Measurements from ENCODE around the gene TSPAN6. TPM values are rescaled to one million over a fixed set of nuclear protein-coding genes. Genes with fewer than 3 reads are reported as not detected.

The TSPAN6 gene
- total RNA-seq (10 to 100 TPM in 5 of 7 donors, 1 to 10 TPM in 2; 6.7 to 20.8 (median 17.3) TPM), polyA plus RNA-seq (1 to 10 TPM; 2.9 to 6.8 (median 4.3) TPM)
- long read RNA-seq, donor 1, transcript TSPAN6-201 (8 exons, 2,206 nt), result major isoform, 15 of 15 reads
- long read RNA-seq, donor 1, partial matches to known transcripts, result 0 of 15 reads
- long read RNA-seq, donor 1, other reads (novel, unspliced or antisense), result 0 of 15 reads
- long read RNA-seq, donor 2, transcript TSPAN6-201 (8 exons, 2,206 nt), result major isoform, 22 of 22 reads
- long read RNA-seq, donor 2, partial matches to known transcripts, result 0 of 22 reads
- long read RNA-seq, donor 2, other reads (novel, unspliced or antisense), result 0 of 22 reads

- H3K36me3 ChIP-seq, result no peaks in the 10 kb centered on the region
- WGBS, 5 donors, result 4 to 48% (median 14%) methylated on average over 13 to 51 of the region's 51 CpGs
- H3K27me3 ChIP-seq (replicated peaks in 1 of 7), result peaks cover 0 to 34% (median 0%) of the 10 kb centered on the region in 7 donors
- intact Hi-C loops (cut with DNase I; ENCODE audit: low total_unique reads), result no loop called here
- DNase-seq, result peak; percentile 84
- peak within 1 kb of the TSS; percentile 31 to 66 (median 38) for H3K4me3 ChIP-seq
- H3K9me3 ChIP-seq, result no peaks in the 10 kb centered on the region
- TF ChIP-seq POLR2AphosphoS5 (IDR thresholded peaks at IDR 0.05), result peak; percentile 28 to 59 (median 38)
- TF ChIP-seq POLR2A (IDR thresholded peaks at IDR 0.05), result no peak
- peak in 9 of 11 experiments; percentile 15 to 49 (median 42) for TF ChIP-seq CTCF (IDR thresholded peaks at IDR 0.05 in 8 of 11, conservative IDR thresholded peaks at IDR 0.05 in 3 of 11)
- H3K4me1 ChIP-seq, result peaks cover 0 to 7% (median 0%) of the 10 kb centered on the region in 6 donors
- H3K27ac ChIP-seq, result peak within 1 kb of the TSS in 7 of 8 donors; percentile 11 to 69 (median 56)
Observed at GRCh38 chrX:100636321-100636991, at the start of gene TSPAN6. Gene TSPAN6, minus strand, starts transcription at chrX:100636806. Its CDS starts 112 bp downstream, at chrX:100636694.

DNA sequence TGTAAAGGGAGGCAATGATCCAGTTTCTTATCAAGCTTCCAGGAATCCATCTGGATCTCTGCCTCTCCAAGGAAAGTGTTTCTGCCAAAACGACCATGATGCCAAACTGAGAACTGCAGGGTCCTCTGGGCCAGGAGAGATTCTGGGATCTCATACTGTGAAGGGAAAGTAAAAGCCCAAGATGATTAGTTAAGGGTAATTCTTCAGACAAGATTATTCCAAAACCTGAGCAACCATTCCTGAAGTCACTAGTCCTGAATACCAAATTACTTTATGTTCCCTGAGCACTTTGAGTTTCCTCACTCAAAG is 49.3 kb upstream of the TSPAN6 start:
- 21 to 86% (median 52%) methylated on average over 1 of the region's 1 CpG for WGBS, 5 donors

GRCh38 chrX:100685284-100685996 is 48.8 kb upstream of the TSPAN6 start:
- intact Hi-C loops (cut with DNase I; ENCODE audit: low total_unique reads), result loop anchor here (2.0 kb wide), 1 partner anchor 87 kb away; no protein-coding TSS in a partner anchor
- Histone ChIP-seq H3K36me3 (no peaks in the 10 kb centered on the region), H3K27me3 (replicated peaks in 1 of 7) (no peaks in the 10 kb centered on the region), H3K4me3 (no peak overlapping the region), H3K4me1 (peaks cover 0 to 23% (median 0%) of the 10 kb centered on the region in 6 donors), H3K27ac (no peak overlapping the region), H3K9me3 (no peaks in the 10 kb centered on the region)
- TF ChIP-seq POLR2A (IDR thresholded peaks at IDR 0.05), result no peak
- TF ChIP-seq CTCF (IDR thresholded peaks at IDR 0.05 in 8 of 11, conservative IDR thresholded peaks at IDR 0.05 in 3 of 11), result peak; percentile 50 to 95 (median 74)
- TF ChIP-seq POLR2AphosphoS5 (IDR thresholded peaks at IDR 0.05), result no peak
- 33 to 66% (median 47%) methylated on average over 5 of the region's 5 CpGs for WGBS, 5 donors
- no peak for DNase-seq

More for the DNA sequence above, 49.3 kb upstream of the TSPAN6 start:
- DNase-seq, result no peak
- no peaks in the 10 kb centered on the region for H3K36me3 ChIP-seq
- H3K27ac ChIP-seq, result no peak overlapping the region
- peaks cover 0 to 23% (median 0%) of the 10 kb centered on the region in 6 donors for H3K4me1 ChIP-seq
- H3K9me3 ChIP-seq, result no peaks in the 10 kb centered on the region
- intact Hi-C loops (cut with DNase I; ENCODE audit: low total_unique reads), result loop anchor here (2.0 kb wide), 1 partner anchor 87 kb away; no protein-coding TSS in a partner anchor
- no peaks in the 10 kb centered on the region for H3K27me3 ChIP-seq (replicated peaks in 1 of 7)
- no peak overlapping the region for H3K4me3 ChIP-seq
- TF ChIP-seq POLR2A (IDR thresholded peaks at IDR 0.05) (no peak), CTCF (IDR thresholded peaks at IDR 0.05 in 8 of 11, conservative IDR thresholded peaks at IDR 0.05 in 3 of 11) (peak in 1 of 11 experiments; percentile 9), POLR2AphosphoS5 (IDR thresholded peaks at IDR 0.05) (no peak)
